ENCODE data around the gene DGKG.

The DGKG gene

DNA sequence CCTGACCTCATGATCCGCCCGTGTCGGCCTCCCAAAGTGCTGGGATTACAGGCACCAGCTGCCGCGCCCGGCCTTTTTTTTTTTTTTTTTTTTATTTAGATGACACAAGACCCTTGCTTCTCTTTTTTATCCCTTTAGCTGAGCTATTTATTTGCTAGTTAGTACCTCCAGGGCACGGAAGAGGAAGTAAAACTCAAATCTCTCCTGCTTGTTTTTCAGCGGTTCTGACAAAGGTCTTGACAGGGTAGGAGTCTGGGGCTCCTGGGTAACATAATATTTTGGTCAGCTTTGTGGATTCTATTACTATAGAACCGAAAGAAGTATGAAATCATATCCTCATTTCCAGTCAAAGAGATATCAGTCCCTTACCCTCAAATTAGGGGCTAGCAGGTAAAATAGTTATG is 209.1 kb downstream of the DGKG start:
- H3K4ac ChIP-seq (ENCODE audit: low read depth, low read length), result no peak overlapping the region
- no peak overlapping the region for H2AK5ac ChIP-seq (ENCODE audit: low read length)
- no peak overlapping the region for H2BK5ac ChIP-seq (ENCODE audit: low read depth, low read length, poor library complexity)
- H3K4me2 ChIP-seq (ENCODE audit: low read length), result no peak overlapping the region
- no peak overlapping the region for H4K8ac ChIP-seq (ENCODE audit: low read depth, low read length)
- no peaks in the 10 kb centered on the region for H3K4me1 ChIP-seq (ENCODE audit: control insufficient read depth in 1 of 2, insufficient read depth in 2 of 2, low read length in 2 of 2)
- WGBS (ENCODE audit: extremely low coverage, insufficient coverage, insufficient read length), result no CpG with 5 or more reads among the region's 9 CpGs
- no peaks in the 10 kb centered on the region for H3K79me2 ChIP-seq (ENCODE audit: control insufficient read depth, insufficient read depth, low read length, poor library complexity)
- H3K27ac ChIP-seq (ENCODE audit: low read depth, low read length), result no peak overlapping the region
- no peak overlapping the region for H2BK120ac ChIP-seq (ENCODE audit: insufficient read depth, low read length, poor library complexity)
- no peaks in the 10 kb centered on the region for H3K9me3 ChIP-seq (ENCODE audit: insufficient read depth, low read depth, low read length)
- H3K14ac ChIP-seq (ENCODE audit: low read length), result no peak overlapping the region
- H3K23ac ChIP-seq (ENCODE audit: low read length), result no peak overlapping the region
- no peaks in the 10 kb centered on the region for H3K27me3 ChIP-seq (ENCODE audit: insufficient read depth, low read length)
- no peak overlapping the region for H2AFZ ChIP-seq (ENCODE audit: insufficient read depth, low read length, poor library complexity)
- no peak overlapping the region for H3K4me3 ChIP-seq (ENCODE audit: low read depth, low read length)
- no peak overlapping the region for H4K91ac ChIP-seq (ENCODE audit: low read depth, low read length)
- no peak overlapping the region for H3K9ac ChIP-seq (ENCODE audit: low read length)
- H3K79me1 ChIP-seq (ENCODE audit: low read length), result no peaks in the 10 kb centered on the region
- no peak overlapping the region for H2BK12ac ChIP-seq (ENCODE audit: low read length)
- H3K36me3 ChIP-seq (ENCODE audit: control insufficient read depth in 1 of 2, insufficient read depth in 2 of 2, low read length in 2 of 2), result no peaks in the 10 kb centered on the region
- DNase-seq, result peak in 1 of 2 donors; percentile 23
- no peak overlapping the region for H4K12ac ChIP-seq (ENCODE audit: low read depth, low read length)
- no peak overlapping the region for H3K18ac ChIP-seq (ENCODE audit: low read length)

DNA sequence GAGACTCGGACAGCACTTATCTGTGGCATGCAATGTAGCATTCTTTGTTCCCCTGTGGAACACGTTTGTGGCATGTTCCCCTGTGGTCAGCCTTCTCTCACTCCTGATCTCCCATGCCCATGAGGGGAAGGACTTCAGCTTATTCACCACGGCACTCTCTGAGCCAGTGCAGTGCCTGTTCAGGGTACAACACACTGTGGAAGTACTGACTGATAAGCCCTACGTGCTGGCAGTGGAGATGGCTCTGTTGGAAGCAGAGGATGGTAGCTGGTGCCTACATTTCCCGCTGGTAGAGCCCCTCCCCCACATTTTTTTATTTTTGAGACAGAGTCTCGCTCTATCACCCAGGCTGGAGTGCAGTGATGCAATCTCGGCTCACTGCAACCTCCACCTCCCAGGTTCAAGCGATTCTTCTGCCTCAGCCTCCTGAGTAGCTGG is 209.7 kb downstream of the DGKG start:
- Histone ChIP-seq H3K14ac (ENCODE audit: low read length) (no peak overlapping the region), H3K4me3 (ENCODE audit: low read depth, low read length) (no peak overlapping the region), H2BK5ac (ENCODE audit: low read depth, low read length, poor library complexity) (no peak overlapping the region), H3K9ac (ENCODE audit: low read length) (no peak overlapping the region), H3K23ac (ENCODE audit: low read length) (no peak overlapping the region), H3K27me3 (ENCODE audit: insufficient read depth, low read length) (no peaks in the 10 kb centered on the region), H3K18ac (ENCODE audit: low read length) (no peak overlapping the region), H2AK5ac (ENCODE audit: low read length) (no peak overlapping the region), H3K4me2 (ENCODE audit: low read length) (no peak overlapping the region), H4K12ac (ENCODE audit: low read depth, low read length) (no peak overlapping the region), H3K9me3 (ENCODE audit: insufficient read depth, low read depth, low read length) (no peaks in the 10 kb centered on the region), H3K4me1 (ENCODE audit: control insufficient read depth in 1 of 2, insufficient read depth in 2 of 2, low read length in 2 of 2) (no peaks in the 10 kb centered on the region), H3K36me3 (ENCODE audit: control insufficient read depth in 1 of 2, insufficient read depth in 2 of 2, low read length in 2 of 2) (no peaks in the 10 kb centered on the region), H2AFZ (ENCODE audit: insufficient read depth, low read length, poor library complexity) (no peak overlapping the region), H2BK120ac (ENCODE audit: insufficient read depth, low read length, poor library complexity) (no peak overlapping the region), H3K79me2 (ENCODE audit: control insufficient read depth, insufficient read depth, low read length, poor library complexity) (no peaks in the 10 kb centered on the region), H4K8ac (ENCODE audit: low read depth, low read length) (no peak overlapping the region), H4K91ac (ENCODE audit: low read depth, low read length) (no peak overlapping the region), H2BK12ac (ENCODE audit: low read length) (no peak overlapping the region), H3K27ac (ENCODE audit: low read depth, low read length) (no peak overlapping the region), H3K4ac (ENCODE audit: low read depth, low read length) (no peak overlapping the region), H3K79me1 (ENCODE audit: low read length) (no peaks in the 10 kb centered on the region)
- DNase-seq, result no peak
- WGBS (ENCODE audit: extremely low coverage, insufficient coverage, insufficient read length), result no CpG with 5 or more reads among the region's 8 CpGs

DNA sequence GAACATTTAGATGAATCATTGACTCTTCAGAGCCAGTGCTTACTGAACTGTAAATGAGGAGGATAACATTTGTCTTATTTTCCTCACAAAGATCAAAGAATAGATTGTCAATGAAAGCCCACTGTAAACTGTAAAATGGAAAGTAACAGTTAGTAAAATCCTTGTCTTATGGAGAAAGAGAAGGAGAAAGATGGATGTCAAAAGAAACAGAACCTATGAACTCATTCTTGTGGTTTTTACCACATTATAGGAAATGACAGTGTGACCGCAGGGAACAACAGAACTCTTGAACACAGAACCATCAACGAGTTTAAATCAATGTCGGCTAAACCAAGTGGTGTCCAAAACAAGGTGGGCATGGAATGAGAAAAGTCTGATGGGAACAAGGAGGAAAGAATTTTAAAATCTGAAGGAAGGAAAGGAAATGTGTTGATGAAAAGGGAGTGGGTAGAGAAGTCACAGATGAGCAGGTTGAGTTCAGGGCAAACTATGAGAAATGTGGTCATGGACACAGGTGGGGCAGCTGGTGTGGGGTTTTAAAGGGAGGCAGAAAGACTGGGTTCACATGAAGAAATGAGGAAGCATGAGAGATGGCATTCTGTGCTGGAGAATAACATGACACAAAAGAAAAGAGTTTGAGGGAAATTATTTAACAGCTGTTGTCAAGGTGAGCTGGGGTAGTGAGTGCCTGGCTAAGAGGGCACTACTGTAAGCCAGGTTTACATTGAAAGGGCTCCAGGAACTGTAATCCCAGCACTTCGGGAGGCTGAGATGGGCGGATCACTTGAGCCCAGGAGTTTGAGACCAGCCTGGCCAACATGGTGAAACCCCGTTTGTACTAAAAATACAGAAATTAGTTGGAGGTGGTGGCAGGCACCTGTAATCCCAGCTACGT is 210.7 kb downstream of the DGKG start:
- Histone ChIP-seq H2AK5ac (ENCODE audit: low read length) (no peak overlapping the region), H3K36me3 (ENCODE audit: control insufficient read depth in 1 of 2, insufficient read depth in 2 of 2, low read length in 2 of 2) (no peaks in the 10 kb centered on the region), H2AFZ (ENCODE audit: insufficient read depth, low read length, poor library complexity) (no peak overlapping the region), H3K9ac (ENCODE audit: low read length) (no peak overlapping the region), H3K4ac (ENCODE audit: low read depth, low read length) (no peak overlapping the region), H3K4me1 (ENCODE audit: control insufficient read depth in 1 of 2, insufficient read depth in 2 of 2, low read length in 2 of 2) (no peaks in the 10 kb centered on the region), H3K14ac (ENCODE audit: low read length) (no peak overlapping the region), H3K18ac (ENCODE audit: low read length) (no peak overlapping the region), H2BK120ac (ENCODE audit: insufficient read depth, low read length, poor library complexity) (no peak overlapping the region), H3K4me2 (ENCODE audit: low read length) (no peak overlapping the region), H2BK5ac (ENCODE audit: low read depth, low read length, poor library complexity) (no peak overlapping the region), H4K12ac (ENCODE audit: low read depth, low read length) (no peak overlapping the region), H3K27me3 (ENCODE audit: insufficient read depth, low read length) (no peaks in the 10 kb centered on the region), H3K79me1 (ENCODE audit: low read length) (no peaks in the 10 kb centered on the region), H4K8ac (ENCODE audit: low read depth, low read length) (no peak overlapping the region), H3K4me3 (ENCODE audit: low read depth, low read length) (no peak overlapping the region), H2BK12ac (ENCODE audit: low read length) (no peak overlapping the region), H3K27ac (ENCODE audit: low read depth, low read length) (no peak overlapping the region), H3K9me3 (ENCODE audit: insufficient read depth, low read depth, low read length) (no peaks in the 10 kb centered on the region), H3K23ac (ENCODE audit: low read length) (no peak overlapping the region), H3K79me2 (ENCODE audit: control insufficient read depth, insufficient read depth, low read length, poor library complexity) (no peaks in the 10 kb centered on the region), H4K91ac (ENCODE audit: low read depth, low read length) (no peak overlapping the region)
- no peak for DNase-seq
- WGBS (ENCODE audit: extremely low coverage, insufficient coverage, insufficient read length), result no CpG with 5 or more reads among the region's 7 CpGs

DNA sequence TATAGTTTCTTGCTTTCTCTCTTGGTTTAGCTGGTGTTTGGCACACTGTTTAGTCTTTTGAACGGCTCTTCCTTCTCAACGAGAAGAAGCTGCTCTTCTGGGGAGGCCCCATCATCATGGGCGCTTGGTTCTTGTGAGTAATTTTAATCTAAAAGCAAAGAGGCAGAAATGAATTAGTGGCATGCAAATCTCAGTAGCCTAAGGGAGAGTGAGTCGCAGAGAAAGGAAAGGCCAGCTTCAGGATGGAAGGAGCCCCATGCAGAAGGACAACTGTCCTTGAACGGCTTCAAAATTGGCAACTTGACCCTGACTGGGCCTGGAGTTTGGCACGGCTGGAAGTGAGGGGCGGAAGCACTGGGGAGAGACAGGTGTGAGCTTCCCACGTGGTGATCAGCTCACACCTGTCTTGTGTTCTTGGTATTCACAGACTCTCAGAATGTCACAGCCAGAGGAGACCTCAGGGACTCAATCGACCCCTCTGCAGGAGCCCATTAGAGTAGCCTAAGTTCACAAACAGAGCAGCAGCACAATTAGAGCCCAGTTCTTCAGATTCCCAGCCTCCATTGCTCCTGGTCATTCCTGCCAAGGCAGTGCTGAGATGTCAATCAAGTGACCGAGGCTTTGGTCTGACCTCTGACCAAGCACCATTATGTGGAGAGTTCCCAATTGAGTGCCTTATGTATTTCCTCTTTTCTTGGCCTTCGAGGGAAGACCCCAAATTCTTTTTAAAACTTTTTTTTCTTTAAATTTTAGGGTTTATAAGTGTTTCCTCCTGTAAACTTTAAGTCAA is 211.8 kb downstream of the DGKG start:
- no peaks in the 10 kb centered on the region for H3K79me1 ChIP-seq (ENCODE audit: low read length)
- no peak overlapping the region for H2AK5ac ChIP-seq (ENCODE audit: low read length)
- no peaks in the 10 kb centered on the region for H3K27me3 ChIP-seq (ENCODE audit: insufficient read depth, low read length)
- H3K27ac ChIP-seq (ENCODE audit: low read depth, low read length), result no peak overlapping the region
- H3K4me1 ChIP-seq (ENCODE audit: control insufficient read depth in 1 of 2, insufficient read depth in 2 of 2, low read length in 2 of 2), result no peaks in the 10 kb centered on the region
- H4K91ac ChIP-seq (ENCODE audit: low read depth, low read length), result no peak overlapping the region
- no peak overlapping the region for H2BK12ac ChIP-seq (ENCODE audit: low read length)
- DNase-seq, result no peak
- no peak overlapping the region for H3K4me2 ChIP-seq (ENCODE audit: low read length)
- no peak overlapping the region for H2BK5ac ChIP-seq (ENCODE audit: low read depth, low read length, poor library complexity)
- no peaks in the 10 kb centered on the region for H3K9me3 ChIP-seq (ENCODE audit: insufficient read depth, low read depth, low read length)
- H3K4ac ChIP-seq (ENCODE audit: low read depth, low read length), result no peak overlapping the region
- WGBS (ENCODE audit: extremely low coverage, insufficient coverage, insufficient read length), result no CpG with 5 or more reads among the region's 11 CpGs
- H3K36me3 ChIP-seq (ENCODE audit: control insufficient read depth in 1 of 2, insufficient read depth in 2 of 2, low read length in 2 of 2), result no peaks in the 10 kb centered on the region
- no peak overlapping the region for H3K9ac ChIP-seq (ENCODE audit: low read length)
- H2BK120ac ChIP-seq (ENCODE audit: insufficient read depth, low read length, poor library complexity), result no peak overlapping the region
- H3K18ac ChIP-seq (ENCODE audit: low read length), result no peak overlapping the region
- H4K12ac ChIP-seq (ENCODE audit: low read depth, low read length), result no peak overlapping the region
- H2AFZ ChIP-seq (ENCODE audit: insufficient read depth, low read length, poor library complexity), result no peak overlapping the region
- H3K23ac ChIP-seq (ENCODE audit: low read length), result no peak overlapping the region
- H3K4me3 ChIP-seq (ENCODE audit: low read depth, low read length), result no peak overlapping the region
- no peaks in the 10 kb centered on the region for H3K79me2 ChIP-seq (ENCODE audit: control insufficient read depth, insufficient read depth, low read length, poor library complexity)
- H3K14ac ChIP-seq (ENCODE audit: low read length), result no peak overlapping the region
- H4K8ac ChIP-seq (ENCODE audit: low read depth, low read length), result no peak overlapping the region
